Fibroblast of skin of back (primary cell): ENCODE results near the gene MPC1L.

Source experiments
- DNase-seq: peaks from one replicate; pipeline ENCODE4 v3.0.0-alpha.2; 2013

MPC1L gene

GRCh38 chrX:40632199-40632598 is 9.0 kb downstream of the MPC1L start:
- no peak for DNase-seq

GRCh38 chrX:40637687-40638086 is 14.5 kb downstream of the MPC1L start:
- no peak for DNase-seq

GRCh38 chrX:40644176-40644575 is 20.9 kb downstream of the MPC1L start:
- no peak for DNase-seq

GRCh38 chrX:40644821-40645358 is 21.7 kb downstream of the MPC1L start:
- DNase-seq = peak; percentile 75

GRCh38 chrX:40646489-40647306 is 23.5 kb downstream of the MPC1L start:
- peak; percentile 27 for DNase-seq

GRCh38 chrX:40647307-40648197 is 24.3 kb downstream of the MPC1L start, which contains the start of gene CXorf38:
TSS of gene CXorf38 (minus strand) at chrX:40647561. CDS start at chrX:40647520, 41 bp downstream.
- peak; percentile 83 for DNase-seq

GRCh38 chrX:40651620-40652223 is 28.5 kb downstream of the MPC1L start:
- peak; percentile 47 for DNase-seq

GRCh38 chrX:40652664-40653063 is 29.4 kb downstream of the MPC1L start:
- DNase-seq = no peak

GRCh38 chrX:40653535-40653934 is 30.3 kb downstream of the MPC1L start:
- DNase-seq = no peak

GRCh38 chrX:40660381-40660780 is 37.2 kb downstream of the MPC1L start:
- DNase-seq = no peak

GRCh38 chrX:40661489-40661888 is 38.3 kb downstream of the MPC1L start:
- DNase-seq = no peak

GRCh38 chrX:40663078-40663740 is 40.0 kb downstream of the MPC1L start:
- no peak for DNase-seq

GRCh38 chrX:40663880-40664630 is 40.8 kb downstream of the MPC1L start:
- DNase-seq = peak; percentile 53

- no peak for DNase-seq
These were observed 47.9 kb downstream of the MPC1L start for GRCh38 chrX:40671126-40671525.
